HepG2 (cell line): Measurements from ENCODE around the gene TMEM182. TPM values are rescaled to one million over a fixed set of nuclear protein-coding genes. Genes with fewer than 3 reads are reported as not detected.

Source experiments
- GABPB1 ChIP-seq: IDR thresholded peaks from 2 replicates; pipeline ENCODE4 v1.6.1; 2016; ENCODE audit warnings: mild to moderate bottlenecking, missing genetic modification reagents, moderate library complexity, missing compliant biosample characterization
- TCF7L2 ChIP-seq: IDR thresholded peaks from 2 replicates; pipeline ENCODE4 v1.6.1; 2011; ENCODE audit warnings: mild to moderate bottlenecking, low read depth, low read length, moderate library complexity
- polyA plus RNA-seq, 8 experiments: library from polyadenylated mRNA; depleted of rRNA in 3 of 8; stranded (reverse) in 7 of 8; unstranded in 1 of 8; fragments of >200 nt; fragmentation: Illumina TruSeq in 4 of 8; extraction: Trizol in 4 of 8; gene quantifications; 2 replicates each; pipeline versions ENCODE4 v1.2.1 to v1.2.3, GENCODE V29; 2011 to 2016; ENCODE audit warnings: low read depth in 4 of 8, missing spikeins in 1 of 8, mixed read lengths in 1 of 8; ENCODE audit not compliant: insufficient read depth in 1 of 8
- total RNA-seq, 5 experiments: library from RNA; depleted of rRNA; stranded (reverse); fragments of >200 nt; fragmentation: Illumina TruSeq; extraction: Trizol; gene quantifications; 2 replicates each; pipeline ENCODE4 v1.2.3, GENCODE V29; 2016; ENCODE audit warnings: low read depth in 1 of 5
- TF ChIP-seq, protein P1 (sequence below): sonication (generic); formaldehyde crosslinking; IDR thresholded peaks from 2 replicates; pipeline ENCODE4 v1.4.0; 2020; ENCODE audit warnings: missing genetic modification reagents, mild to moderate bottlenecking, borderline replicate concordance
- TF ChIP-seq, protein P2 (sequence below): IDR thresholded peaks from 2 replicates; pipeline ENCODE4 v1.6.1; 2016; ENCODE audit warnings: low read depth, missing genetic modification reagents, missing compliant biosample characterization

TMEM182 gene
- total and polyA plus RNA-seq, 2 of the 13 experiments (the other 11 are each of a cell fraction or from before 2014, with no cell fraction given): 8.7 to 8.9 TPM

DNA sequence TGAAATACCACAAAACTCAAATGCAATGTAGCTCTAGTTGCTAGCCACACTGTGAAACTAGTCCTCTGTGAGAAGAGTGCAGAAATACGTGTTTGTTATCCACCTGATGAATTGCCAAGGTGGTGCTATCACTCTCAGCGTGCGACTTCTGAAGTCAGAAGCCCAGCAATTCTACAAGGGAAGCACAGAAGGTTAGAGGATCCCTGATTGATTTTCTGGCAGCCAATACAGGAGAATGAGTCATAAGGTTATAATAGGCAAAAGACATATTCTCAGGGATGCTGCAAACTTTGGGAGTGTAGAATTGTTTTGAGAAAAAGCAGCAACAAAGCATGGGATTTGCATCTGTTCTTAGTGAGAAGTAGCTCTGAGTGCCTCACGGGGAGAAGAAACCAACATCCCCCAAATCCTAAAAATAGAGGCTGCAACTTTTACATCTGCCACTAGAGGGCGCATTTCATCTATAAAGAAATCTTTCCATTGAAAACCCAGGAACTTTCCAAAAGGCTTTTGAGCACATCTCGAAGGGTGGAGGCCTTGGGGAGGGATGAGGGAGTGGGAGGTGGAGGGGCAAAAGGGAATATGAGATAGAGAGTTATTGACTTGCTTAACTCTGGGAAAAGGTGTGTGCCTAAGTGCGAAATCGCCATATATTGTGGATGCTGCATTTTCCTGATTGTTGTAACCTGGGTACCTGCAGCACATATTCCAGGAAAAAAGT lies 78.0 kb downstream of the TMEM182 start (continued):
- TF ChIP-seq, protein P1, sequence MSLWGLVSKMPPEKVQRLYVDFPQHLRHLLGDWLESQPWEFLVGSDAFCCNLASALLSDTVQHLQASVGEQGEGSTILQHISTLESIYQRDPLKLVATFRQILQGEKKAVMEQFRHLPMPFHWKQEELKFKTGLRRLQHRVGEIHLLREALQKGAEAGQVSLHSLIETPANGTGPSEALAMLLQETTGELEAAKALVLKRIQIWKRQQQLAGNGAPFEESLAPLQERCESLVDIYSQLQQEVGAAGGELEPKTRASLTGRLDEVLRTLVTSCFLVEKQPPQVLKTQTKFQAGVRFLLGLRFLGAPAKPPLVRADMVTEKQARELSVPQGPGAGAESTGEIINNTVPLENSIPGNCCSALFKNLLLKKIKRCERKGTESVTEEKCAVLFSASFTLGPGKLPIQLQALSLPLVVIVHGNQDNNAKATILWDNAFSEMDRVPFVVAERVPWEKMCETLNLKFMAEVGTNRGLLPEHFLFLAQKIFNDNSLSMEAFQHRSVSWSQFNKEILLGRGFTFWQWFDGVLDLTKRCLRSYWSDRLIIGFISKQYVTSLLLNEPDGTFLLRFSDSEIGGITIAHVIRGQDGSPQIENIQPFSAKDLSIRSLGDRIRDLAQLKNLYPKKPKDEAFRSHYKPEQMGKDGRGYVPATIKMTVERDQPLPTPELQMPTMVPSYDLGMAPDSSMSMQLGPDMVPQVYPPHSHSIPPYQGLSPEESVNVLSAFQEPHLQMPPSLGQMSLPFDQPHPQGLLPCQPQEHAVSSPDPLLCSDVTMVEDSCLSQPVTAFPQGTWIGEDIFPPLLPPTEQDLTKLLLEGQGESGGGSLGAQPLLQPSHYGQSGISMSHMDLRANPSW (CRISPR knock-in tag): no peak
- TF ChIP-seq TCF7L2: no peak
- TF ChIP-seq, protein P2, sequence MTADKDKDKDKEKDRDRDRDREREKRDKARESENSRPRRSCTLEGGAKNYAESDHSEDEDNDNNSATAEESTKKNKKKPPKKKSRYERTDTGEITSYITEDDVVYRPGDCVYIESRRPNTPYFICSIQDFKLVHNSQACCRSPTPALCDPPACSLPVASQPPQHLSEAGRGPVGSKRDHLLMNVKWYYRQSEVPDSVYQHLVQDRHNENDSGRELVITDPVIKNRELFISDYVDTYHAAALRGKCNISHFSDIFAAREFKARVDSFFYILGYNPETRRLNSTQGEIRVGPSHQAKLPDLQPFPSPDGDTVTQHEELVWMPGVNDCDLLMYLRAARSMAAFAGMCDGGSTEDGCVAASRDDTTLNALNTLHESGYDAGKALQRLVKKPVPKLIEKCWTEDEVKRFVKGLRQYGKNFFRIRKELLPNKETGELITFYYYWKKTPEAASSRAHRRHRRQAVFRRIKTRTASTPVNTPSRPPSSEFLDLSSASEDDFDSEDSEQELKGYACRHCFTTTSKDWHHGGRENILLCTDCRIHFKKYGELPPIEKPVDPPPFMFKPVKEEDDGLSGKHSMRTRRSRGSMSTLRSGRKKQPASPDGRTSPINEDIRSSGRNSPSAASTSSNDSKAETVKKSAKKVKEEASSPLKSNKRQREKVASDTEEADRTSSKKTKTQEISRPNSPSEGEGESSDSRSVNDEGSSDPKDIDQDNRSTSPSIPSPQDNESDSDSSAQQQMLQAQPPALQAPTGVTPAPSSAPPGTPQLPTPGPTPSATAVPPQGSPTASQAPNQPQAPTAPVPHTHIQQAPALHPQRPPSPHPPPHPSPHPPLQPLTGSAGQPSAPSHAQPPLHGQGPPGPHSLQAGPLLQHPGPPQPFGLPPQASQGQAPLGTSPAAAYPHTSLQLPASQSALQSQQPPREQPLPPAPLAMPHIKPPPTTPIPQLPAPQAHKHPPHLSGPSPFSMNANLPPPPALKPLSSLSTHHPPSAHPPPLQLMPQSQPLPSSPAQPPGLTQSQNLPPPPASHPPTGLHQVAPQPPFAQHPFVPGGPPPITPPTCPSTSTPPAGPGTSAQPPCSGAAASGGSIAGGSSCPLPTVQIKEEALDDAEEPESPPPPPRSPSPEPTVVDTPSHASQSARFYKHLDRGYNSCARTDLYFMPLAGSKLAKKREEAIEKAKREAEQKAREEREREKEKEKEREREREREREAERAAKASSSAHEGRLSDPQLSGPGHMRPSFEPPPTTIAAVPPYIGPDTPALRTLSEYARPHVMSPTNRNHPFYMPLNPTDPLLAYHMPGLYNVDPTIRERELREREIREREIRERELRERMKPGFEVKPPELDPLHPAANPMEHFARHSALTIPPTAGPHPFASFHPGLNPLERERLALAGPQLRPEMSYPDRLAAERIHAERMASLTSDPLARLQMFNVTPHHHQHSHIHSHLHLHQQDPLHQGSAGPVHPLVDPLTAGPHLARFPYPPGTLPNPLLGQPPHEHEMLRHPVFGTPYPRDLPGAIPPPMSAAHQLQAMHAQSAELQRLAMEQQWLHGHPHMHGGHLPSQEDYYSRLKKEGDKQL: no peak
- no peak for TF ChIP-seq GABPB1 (CRISPR knock-in tag)
